ENCODE measurements around the gene KRTAP10-2.
"Not testable (repeated sequence)": the region's sequence is repeated elsewhere in the genome, so short reads cannot be mapped to it uniquely, and the experiment has no call there.

Gene KRTAP10-2

GRCh38 chr21:44551340-44551961 lies at the start of gene KRTAP10-2:
Gene KRTAP10-2, minus strand, starts transcription at chr21:44551505. Its CDS starts 47 bp downstream, at chr21:44551458.
- H3K36me3 ChIP-seq (ENCODE audit: insufficient read depth, low read length) = no peaks in the 10 kb centered on the region
- no peak within 1 kb of the TSS for H3K4me3 ChIP-seq (ENCODE audit: low read depth, low read length)
- no peak within 1 kb of the TSS for H3K27ac ChIP-seq (ENCODE audit: low read depth, low read length)
- no peaks in the 10 kb centered on the region for H3K79me2 ChIP-seq (ENCODE audit: control insufficient read depth, insufficient read depth, low read length, unreplicated experiment)
- H3K27me3 ChIP-seq (ENCODE audit: insufficient read depth, low read length) = peaks cover 72% of the 10 kb centered on the region
- H2AFZ ChIP-seq (ENCODE audit: low read length, unreplicated experiment) = no peak within 1 kb of the TSS
- H3K4me1 ChIP-seq (ENCODE audit: control insufficient read depth, insufficient read depth, low read length, unreplicated experiment) = no peaks in the 10 kb centered on the region

- not testable (repeated sequence) for H3K36me3 ChIP-seq (ENCODE audit: insufficient read depth, low read length); H3K4me1 ChIP-seq (ENCODE audit: control insufficient read depth, insufficient read depth, low read length, unreplicated experiment); H3K4me3 ChIP-seq (ENCODE audit: low read depth, low read length); H3K27ac ChIP-seq (ENCODE audit: low read depth, low read length); H3K79me2 ChIP-seq (ENCODE audit: control insufficient read depth, insufficient read depth, low read length, unreplicated experiment); H2AFZ ChIP-seq (ENCODE audit: low read length, unreplicated experiment)
- H3K27me3 ChIP-seq (ENCODE audit: insufficient read depth, low read length) = peaks cover 76% of the 10 kb centered on the region
Measured at GRCh38 chr21:44601091-44601490, 49.8 kb upstream of the KRTAP10-2 start.

DNA sequence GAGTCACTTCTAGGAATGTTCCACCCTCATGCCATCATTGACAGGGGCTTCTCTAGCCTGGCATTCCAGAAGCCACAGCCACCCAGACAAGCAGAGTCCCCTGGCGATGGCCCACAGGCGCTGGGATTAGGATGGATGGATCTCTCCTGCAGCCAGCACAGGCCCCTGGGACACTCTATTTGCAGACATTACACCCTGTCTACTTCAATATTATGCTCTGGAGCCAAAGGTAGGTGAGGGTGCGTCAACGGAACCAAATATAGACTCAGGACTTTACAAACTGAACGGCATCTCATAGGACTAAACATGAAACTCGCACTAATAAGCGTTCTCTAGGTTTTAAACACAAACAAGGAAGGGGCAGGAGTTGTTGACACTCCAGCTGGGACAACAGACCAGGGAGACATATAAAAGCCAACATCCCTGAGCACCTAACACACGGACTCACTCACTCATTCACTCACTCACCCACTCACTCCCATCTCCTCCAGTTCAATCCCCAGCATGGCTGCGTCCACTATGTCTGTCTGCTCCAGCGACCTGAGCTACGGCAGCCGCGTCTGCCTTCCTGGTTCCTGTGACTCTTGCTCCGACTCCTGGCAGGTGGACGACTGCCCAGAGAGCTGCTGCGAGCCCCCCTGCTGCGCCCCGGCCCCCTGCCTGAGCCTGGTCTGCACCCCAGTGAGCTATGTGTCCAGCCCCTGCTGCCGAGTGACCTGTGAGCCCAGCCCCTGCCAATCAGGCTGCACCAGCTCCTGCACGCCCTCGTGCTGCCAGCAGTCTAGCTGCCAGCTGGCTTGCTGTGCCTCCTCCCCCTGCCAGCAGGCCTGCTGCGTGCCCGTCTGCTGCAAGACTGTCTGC lies 49.0 kb upstream of the KRTAP10-2 start, which contains the start of gene KRTAP10-7:
TSS of gene KRTAP10-7 (plus strand) at position 480 of the 861 bp plus-strand sequence. CDS start at position 505, 25 bp downstream.
- not testable (repeated sequence) for H2AFZ ChIP-seq (ENCODE audit: low read length, unreplicated experiment)

DNA sequence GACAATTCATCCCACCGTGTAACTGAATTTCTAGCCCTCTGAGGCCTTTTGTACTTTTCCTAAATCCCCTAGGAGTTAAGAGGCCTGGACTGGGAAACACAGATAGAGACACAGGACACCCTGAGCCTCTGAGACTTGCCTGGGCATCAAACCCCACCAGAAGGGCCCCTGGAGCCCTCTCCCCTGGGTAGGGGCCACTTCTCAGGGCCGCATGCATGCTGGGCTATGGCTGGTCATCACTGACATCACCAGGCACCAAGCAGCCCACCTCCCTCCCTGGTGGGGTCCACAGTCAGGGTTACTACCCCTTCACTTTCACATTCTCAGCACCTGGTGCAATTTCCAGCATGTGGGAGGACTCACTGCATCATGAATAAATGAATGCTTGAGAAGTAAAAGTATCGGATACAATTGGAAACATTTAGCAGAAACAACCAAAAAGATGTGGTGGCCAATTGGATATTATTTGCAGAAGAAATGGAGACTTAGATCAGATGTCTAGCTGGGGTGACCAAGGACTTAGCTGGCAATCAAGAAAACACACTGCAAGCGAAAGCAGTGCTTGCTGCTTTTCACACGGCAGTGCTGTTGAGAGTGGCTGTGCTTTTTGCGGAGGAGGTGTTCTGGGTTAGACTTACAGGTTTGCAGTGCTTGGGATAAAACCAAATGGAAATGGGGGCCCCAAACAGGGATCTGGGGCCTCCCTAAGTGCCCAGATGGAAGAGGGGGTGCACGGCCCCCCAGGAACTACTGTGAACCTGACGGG lies 48.1 kb upstream of the KRTAP10-2 start:
- Histone ChIP-seq H3K27ac (ENCODE audit: low read depth, low read length) (no peak overlapping the region), H3K36me3 (ENCODE audit: insufficient read depth, low read length) (no peaks in the 10 kb centered on the region), H3K4me1 (ENCODE audit: control insufficient read depth, insufficient read depth, low read length, unreplicated experiment) (no peaks in the 10 kb centered on the region), H3K27me3 (ENCODE audit: insufficient read depth, low read length) (peaks cover 76% of the 10 kb centered on the region), H3K4me3 (ENCODE audit: low read depth, low read length) (no peak overlapping the region), H2AFZ (ENCODE audit: low read length, unreplicated experiment) (no peak overlapping the region), H3K79me2 (ENCODE audit: control insufficient read depth, insufficient read depth, low read length, unreplicated experiment) (no peaks in the 10 kb centered on the region)

More for the DNA sequence above, 49.0 kb upstream of the KRTAP10-2 start, which contains the start of gene KRTAP10-7:
- not testable (repeated sequence) for H3K36me3 ChIP-seq (ENCODE audit: insufficient read depth, low read length); H3K27ac ChIP-seq (ENCODE audit: low read depth, low read length); H3K4me3 ChIP-seq (ENCODE audit: low read depth, low read length); H3K79me2 ChIP-seq (ENCODE audit: control insufficient read depth, insufficient read depth, low read length, unreplicated experiment); H3K4me1 ChIP-seq (ENCODE audit: control insufficient read depth, insufficient read depth, low read length, unreplicated experiment)
- peaks cover 78% of the 10 kb centered on the region for H3K27me3 ChIP-seq (ENCODE audit: insufficient read depth, low read length)

DNA sequence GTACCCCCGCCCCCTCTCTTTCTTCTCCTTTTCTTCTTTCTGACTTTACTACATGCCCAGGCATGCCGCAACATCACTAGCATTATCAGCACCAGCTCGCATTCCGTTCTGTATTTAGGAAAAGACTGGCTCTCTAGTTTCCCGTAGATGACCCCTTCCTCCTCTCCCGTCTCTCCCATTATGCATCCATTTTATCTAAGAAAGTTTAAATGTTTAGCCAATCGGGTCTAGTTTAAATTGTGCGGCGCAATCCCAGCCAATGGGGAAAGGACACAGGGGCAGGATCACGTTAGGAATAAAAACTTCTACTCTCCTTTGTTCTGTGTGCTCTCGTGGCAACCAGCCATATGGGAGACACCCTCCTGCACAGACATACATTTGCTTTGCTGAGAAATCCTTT lies 46.8 kb upstream of the KRTAP10-2 start:
- Histone ChIP-seq H3K4me1 (ENCODE audit: control insufficient read depth, insufficient read depth, low read length, unreplicated experiment) (no peaks in the 10 kb centered on the region), H3K27ac (ENCODE audit: low read depth, low read length) (no peak overlapping the region), H2AFZ (ENCODE audit: low read length, unreplicated experiment) (no peak overlapping the region), H3K79me2 (ENCODE audit: control insufficient read depth, insufficient read depth, low read length, unreplicated experiment) (no peaks in the 10 kb centered on the region), H3K36me3 (ENCODE audit: insufficient read depth, low read length) (no peaks in the 10 kb centered on the region), H3K27me3 (ENCODE audit: insufficient read depth, low read length) (peaks cover 83% of the 10 kb centered on the region), H3K4me3 (ENCODE audit: low read depth, low read length) (no peak overlapping the region)

- Histone ChIP-seq H3K27ac (ENCODE audit: low read depth, low read length) (no peak overlapping the region), H3K4me1 (ENCODE audit: control insufficient read depth, insufficient read depth, low read length, unreplicated experiment) (no peaks in the 10 kb centered on the region), H3K36me3 (ENCODE audit: insufficient read depth, low read length) (no peaks in the 10 kb centered on the region), H3K27me3 (ENCODE audit: insufficient read depth, low read length) (peaks cover 80% of the 10 kb centered on the region), H3K79me2 (ENCODE audit: control insufficient read depth, insufficient read depth, low read length, unreplicated experiment) (no peaks in the 10 kb centered on the region), H2AFZ (ENCODE audit: low read length, unreplicated experiment) (no peak overlapping the region), H3K4me3 (ENCODE audit: low read depth, low read length) (no peak overlapping the region)
Measured at GRCh38 chr21:44596068-44596725, 44.9 kb upstream of the KRTAP10-2 start.

DNA sequence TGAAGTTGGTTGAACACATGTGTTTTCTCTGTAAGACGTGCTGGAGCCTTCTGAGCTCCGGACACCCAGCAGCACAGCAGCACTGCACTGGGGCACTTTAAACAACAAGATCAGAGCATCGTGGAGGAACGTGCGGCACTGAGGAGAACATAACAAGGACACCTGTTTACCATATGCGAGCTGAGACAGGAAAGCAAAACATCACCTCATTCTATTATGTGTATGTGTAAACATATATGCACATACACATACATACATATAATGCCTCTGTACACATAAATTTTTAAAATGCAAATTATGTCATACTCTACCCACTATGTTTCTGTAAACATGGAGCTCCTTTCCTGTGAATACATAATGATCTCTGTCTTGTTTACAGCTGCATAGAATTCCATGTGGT lies 44.2 kb upstream of the KRTAP10-2 start:
- Histone ChIP-seq H3K4me1 (ENCODE audit: control insufficient read depth, insufficient read depth, low read length, unreplicated experiment) (no peaks in the 10 kb centered on the region), H3K27ac (ENCODE audit: low read depth, low read length) (no peak overlapping the region), H3K27me3 (ENCODE audit: insufficient read depth, low read length) (peaks cover 77% of the 10 kb centered on the region), H3K4me3 (ENCODE audit: low read depth, low read length) (no peak overlapping the region), H3K36me3 (ENCODE audit: insufficient read depth, low read length) (no peaks in the 10 kb centered on the region), H2AFZ (ENCODE audit: low read length, unreplicated experiment) (no peak overlapping the region), H3K79me2 (ENCODE audit: control insufficient read depth, insufficient read depth, low read length, unreplicated experiment) (no peaks in the 10 kb centered on the region)

GRCh38 chr21:44594406-44594916 lies 43.2 kb upstream of the KRTAP10-2 start:
- H3K27ac ChIP-seq (ENCODE audit: low read depth, low read length) = no peak overlapping the region
- no peak overlapping the region for H2AFZ ChIP-seq (ENCODE audit: low read length, unreplicated experiment)
- H3K4me3 ChIP-seq (ENCODE audit: low read depth, low read length) = no peak overlapping the region
- no peaks in the 10 kb centered on the region for H3K79me2 ChIP-seq (ENCODE audit: control insufficient read depth, insufficient read depth, low read length, unreplicated experiment)
- H3K27me3 ChIP-seq (ENCODE audit: insufficient read depth, low read length) = peaks cover 67% of the 10 kb centered on the region
- H3K36me3 ChIP-seq (ENCODE audit: insufficient read depth, low read length) = no peaks in the 10 kb centered on the region
- no peaks in the 10 kb centered on the region for H3K4me1 ChIP-seq (ENCODE audit: control insufficient read depth, insufficient read depth, low read length, unreplicated experiment)

DNA sequence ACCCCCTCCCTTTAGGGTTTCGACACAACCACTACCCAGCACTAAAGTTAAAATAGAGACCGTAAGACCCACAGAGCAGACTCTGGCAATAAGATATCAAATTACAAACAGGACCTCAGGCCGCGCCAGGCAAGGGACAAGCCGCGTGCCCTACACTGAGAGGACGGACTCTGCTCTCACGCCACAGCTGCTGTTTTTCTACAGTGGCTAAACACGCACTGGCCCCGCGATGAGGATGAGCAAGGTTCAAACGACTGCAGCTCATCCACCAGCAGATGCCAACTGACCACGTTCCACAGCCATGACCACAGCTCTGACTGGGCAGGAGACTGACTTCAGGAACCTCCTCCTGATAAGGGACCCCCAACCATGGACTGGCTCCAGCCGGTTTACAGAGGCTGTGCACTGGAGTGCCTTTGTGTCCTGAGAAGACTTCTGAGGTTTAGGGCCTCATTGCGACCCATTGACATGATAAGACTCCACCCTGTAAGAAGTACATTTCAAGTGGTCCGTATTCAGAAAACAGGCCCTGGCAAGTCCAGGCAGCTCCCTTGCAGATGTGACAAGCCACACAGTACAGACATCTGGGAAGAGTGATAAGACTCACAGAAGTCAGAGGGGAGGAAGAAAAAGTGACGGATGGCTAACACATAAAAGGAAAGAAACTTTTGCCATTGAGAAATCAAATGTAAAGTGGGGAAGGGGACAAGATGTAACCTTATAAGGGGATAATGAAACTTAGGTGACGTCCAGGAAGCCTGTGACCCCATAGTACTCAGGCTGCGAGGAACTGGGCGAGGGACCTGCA lies 42.5 kb upstream of the KRTAP10-2 start:
- no peak overlapping the region for H3K27ac ChIP-seq (ENCODE audit: low read depth, low read length)
- H3K36me3 ChIP-seq (ENCODE audit: insufficient read depth, low read length) = no peaks in the 10 kb centered on the region
- no peak overlapping the region for H3K4me3 ChIP-seq (ENCODE audit: low read depth, low read length)
- H2AFZ ChIP-seq (ENCODE audit: low read length, unreplicated experiment) = no peak overlapping the region
- H3K4me1 ChIP-seq (ENCODE audit: control insufficient read depth, insufficient read depth, low read length, unreplicated experiment) = no peaks in the 10 kb centered on the region
- H3K27me3 ChIP-seq (ENCODE audit: insufficient read depth, low read length) = peaks cover 62% of the 10 kb centered on the region
- H3K79me2 ChIP-seq (ENCODE audit: control insufficient read depth, insufficient read depth, low read length, unreplicated experiment) = no peaks in the 10 kb centered on the region

Data from ACC112 (cell line).